Keratinocyte (primary cell): Measurements from ENCODE around the gene SLC26A2. TPM values are rescaled to one million over a fixed set of nuclear protein-coding genes. Genes with fewer than 3 reads are reported as not detected.

Source experiments
- DNase-seq: peaks from one replicate; pipeline ENCODE4 v3.0.0-alpha.2; 2011; ENCODE audit warnings: low read depth, missing footprints, low spot score
- FAIRE-seq: peaks from 2 replicates; lab custom pipeline; 2011; peaks lifted over from hg19 to GRCh38; lab: Jason Lieb, UNC
- H2AFZ ChIP-seq: 2 replicates; pipeline ENCODE4 v1.6.0; 2012; ENCODE audit warnings: low read length, control low read depth, inconsistent platforms; ENCODE audit not compliant: control insufficient read depth
- H3K27ac ChIP-seq: 2 replicates; pipeline ENCODE4 v1.5.1; 2011; ENCODE audit warnings: low read length; ENCODE audit not compliant: control insufficient read depth, insufficient read depth
- H3K27me3 ChIP-seq: 3 replicates; pipeline ENCODE4 v1.6.0; 2011; ENCODE audit warnings: low read length; ENCODE audit not compliant: control insufficient read depth, insufficient read depth; ENCODE audit errors: extremely low read depth
- H3K36me3 ChIP-seq, 2 experiments: 2 replicates in 1 of 2; 3 replicates in 1 of 2; pipeline ENCODE4 v1.5.1; 2011; ENCODE audit warnings: low read length in 2 of 2, mild to moderate bottlenecking in 1 of 2; ENCODE audit not compliant: control insufficient read depth in 2 of 2, insufficient read depth in 2 of 2; ENCODE audit errors: extremely low read depth in 1 of 2
- H3K4me1 ChIP-seq: 3 replicates; pipeline ENCODE4 v1.5.1; 2011; ENCODE audit warnings: low read length; ENCODE audit not compliant: control insufficient read depth, insufficient read depth; ENCODE audit errors: extremely low read depth
- H3K4me2 ChIP-seq: 3 replicates; pipeline ENCODE4 v1.6.0; 2011; ENCODE audit warnings: low read depth, low read length; ENCODE audit not compliant: control insufficient read depth, insufficient read depth; ENCODE audit errors: extremely low read depth
- H3K4me3 ChIP-seq, 3 experiments: fragments of 200-600 bp in 1 of 3; sonication (generic) in 1 of 3; 2 replicates in 2 of 3; 3 replicates in 1 of 3; pipeline ENCODE4 v1.5.1; 2011 to 2016; ENCODE audit warnings: low read length in 3 of 3, mild to moderate bottlenecking in 3 of 3, control low read depth in 2 of 3, inconsistent platforms in 1 of 3, low read depth in 1 of 3, mixed read lengths in 1 of 3, mixed run types in 1 of 3, moderate library complexity in 1 of 3; ENCODE audit not compliant: control insufficient read depth in 2 of 3, insufficient read depth in 2 of 3; ENCODE audit errors: extremely low read depth in 1 of 3
- H3K79me2 ChIP-seq: 2 replicates; pipeline ENCODE4 v1.6.0; 2012; ENCODE audit warnings: low read length; ENCODE audit not compliant: control insufficient read depth, insufficient read depth
- H3K9ac ChIP-seq: 3 replicates; pipeline ENCODE4 v1.6.0; 2011; ENCODE audit warnings: low read length; ENCODE audit not compliant: control insufficient read depth, insufficient read depth; ENCODE audit errors: extremely low read depth
- H3K9me1 ChIP-seq: 3 replicates; pipeline ENCODE4 v1.6.0; 2011; ENCODE audit warnings: low read length; ENCODE audit not compliant: control insufficient read depth, insufficient read depth; ENCODE audit errors: extremely low read depth
- H3K9me3 ChIP-seq: 2 replicates; pipeline ENCODE4 v1.5.1; 2012; ENCODE audit warnings: low read depth, low read length; ENCODE audit not compliant: control insufficient read depth
- H4K20me1 ChIP-seq: 3 replicates; pipeline ENCODE4 v1.6.0; 2011; ENCODE audit warnings: low read length; ENCODE audit not compliant: control insufficient read depth, insufficient read depth; ENCODE audit errors: extremely low read depth
- EZH2 ChIP-seq: IDR thresholded peaks from one replicate; pipeline ENCODE4 v1.6.1; 2012; ENCODE audit warnings: inconsistent platforms, mild to moderate bottlenecking, low read length, moderate library complexity
- dilution Hi-C: fragments of 300-500 bp; cut with MboI; formaldehyde crosslinking; loops from one replicate; pipeline ENCODE4 v1.7.0; 2020; ENCODE audit warnings: low sequenced_read_pairs; ENCODE audit not compliant: extremely low pct_ligation_motif_present
- polyA plus RNA-seq, 5 experiments: library from polyadenylated mRNA; depleted of rRNA in 3 of 5; stranded (reverse) in 3 of 5; stranded (forward) in 1 of 5; unstranded in 1 of 5; fragments of >200 nt; gene quantifications; 1 replicate in 1 of 5; 2 replicates in 3 of 5; 3 replicates in 1 of 5; pipeline versions ENCODE4 v1.2.1 to v1.2.3, GENCODE V29; 2011 to 2012; ENCODE audit warnings: missing spikeins in 2 of 5, low read depth in 1 of 5, low replicate concordance in 1 of 5
- TF ChIP-seq, protein P1 (sequence below), 3 experiments: IDR thresholded peaks in 1 of 3; conservative IDR thresholded peaks in 1 of 3; optimal IDR thresholded peaks in 1 of 3; 2 replicates in 2 of 3; 3 replicates in 1 of 3; pipeline versions ENCODE3 to v1.5.1; 2011; ENCODE audit warnings: low read length in 3 of 3, mild to moderate bottlenecking in 3 of 3, moderate library complexity in 2 of 3, control low read depth in 1 of 3, inconsistent platforms in 1 of 3; ENCODE audit not compliant: insufficient read depth in 2 of 3; ENCODE audit errors: extremely low read depth in 1 of 3

The SLC26A2 gene
- polyA plus RNA-seq, 1 donor (not counting 4 experiments of a cell fraction or from before 2014, with no cell fraction given), result 10.3 TPM

DNA sequence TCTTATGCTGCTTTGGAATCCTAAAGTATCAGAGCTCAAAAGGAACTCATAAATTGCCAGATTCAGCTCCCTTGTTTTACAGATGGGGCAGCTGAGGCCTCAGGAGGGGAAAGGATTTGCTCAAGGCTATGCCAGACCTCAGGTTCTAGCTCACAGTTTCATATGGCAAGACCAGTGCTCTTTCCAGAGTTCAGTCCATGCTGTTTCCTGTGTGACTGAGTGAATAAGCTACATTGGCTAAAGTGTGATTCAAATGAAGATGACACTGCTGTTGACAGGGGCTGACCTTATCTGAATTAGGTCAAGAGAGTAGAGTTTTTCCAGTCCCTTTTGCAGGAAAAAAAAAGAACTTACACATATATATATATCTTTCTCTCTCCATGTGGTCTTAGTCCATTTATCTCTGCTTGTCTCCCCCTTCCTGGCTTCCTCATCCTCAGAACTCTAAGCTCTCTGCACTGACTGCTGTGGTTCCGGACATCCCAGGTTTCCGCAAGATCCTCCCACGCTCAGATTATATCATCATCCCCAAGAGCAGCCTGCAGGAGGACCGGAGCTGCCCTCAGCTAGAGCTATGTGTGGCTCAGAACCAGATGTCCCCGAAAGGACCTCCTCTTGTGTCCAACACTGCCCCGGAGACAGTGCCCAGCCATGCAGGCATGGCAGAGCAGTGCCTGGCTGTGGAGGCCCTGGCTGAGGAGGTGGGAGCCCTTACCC, 49.3 kb downstream of the SLC26A2 start:
- no peaks in the 10 kb centered on the region for H3K27me3 ChIP-seq
- no peak overlapping the region for H2AFZ ChIP-seq
- dilution Hi-C loops, result no loop called here
- H3K27ac ChIP-seq, result no peak overlapping the region
- TF ChIP-seq, protein P1, sequence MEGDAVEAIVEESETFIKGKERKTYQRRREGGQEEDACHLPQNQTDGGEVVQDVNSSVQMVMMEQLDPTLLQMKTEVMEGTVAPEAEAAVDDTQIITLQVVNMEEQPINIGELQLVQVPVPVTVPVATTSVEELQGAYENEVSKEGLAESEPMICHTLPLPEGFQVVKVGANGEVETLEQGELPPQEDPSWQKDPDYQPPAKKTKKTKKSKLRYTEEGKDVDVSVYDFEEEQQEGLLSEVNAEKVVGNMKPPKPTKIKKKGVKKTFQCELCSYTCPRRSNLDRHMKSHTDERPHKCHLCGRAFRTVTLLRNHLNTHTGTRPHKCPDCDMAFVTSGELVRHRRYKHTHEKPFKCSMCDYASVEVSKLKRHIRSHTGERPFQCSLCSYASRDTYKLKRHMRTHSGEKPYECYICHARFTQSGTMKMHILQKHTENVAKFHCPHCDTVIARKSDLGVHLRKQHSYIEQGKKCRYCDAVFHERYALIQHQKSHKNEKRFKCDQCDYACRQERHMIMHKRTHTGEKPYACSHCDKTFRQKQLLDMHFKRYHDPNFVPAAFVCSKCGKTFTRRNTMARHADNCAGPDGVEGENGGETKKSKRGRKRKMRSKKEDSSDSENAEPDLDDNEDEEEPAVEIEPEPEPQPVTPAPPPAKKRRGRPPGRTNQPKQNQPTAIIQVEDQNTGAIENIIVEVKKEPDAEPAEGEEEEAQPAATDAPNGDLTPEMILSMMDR (optimal IDR thresholded peaks at IDR 0.05 in 1 of 3, IDR thresholded peaks at IDR 0.05 in 1 of 3, conservative IDR thresholded peaks at IDR 0.05 in 1 of 3; ENCODE audit: extremely low read depth in 1 of 3, insufficient read depth in 2 of 3, low read length in 3 of 3), result no peak
- TF ChIP-seq EZH2, result no peak
- H3K9me1 ChIP-seq, result peaks cover 6% of the 10 kb centered on the region
- no peak overlapping the region for H3K4me3 ChIP-seq
- FAIRE-seq (no peak), DNase-seq (no peak)
- no peaks in the 10 kb centered on the region for H3K9me3 ChIP-seq
- no peaks in the 10 kb centered on the region for H4K20me1 ChIP-seq
- peaks cover 35 to 54% of the 10 kb centered on the region in 2 experiments for H3K36me3 ChIP-seq
- no peak overlapping the region for H3K4me2 ChIP-seq
- H3K9ac ChIP-seq, result no peak overlapping the region
- H3K79me2 ChIP-seq, result peaks cover 47% of the 10 kb centered on the region
- peaks cover 3% of the 10 kb centered on the region for H3K4me1 ChIP-seq

DNA sequence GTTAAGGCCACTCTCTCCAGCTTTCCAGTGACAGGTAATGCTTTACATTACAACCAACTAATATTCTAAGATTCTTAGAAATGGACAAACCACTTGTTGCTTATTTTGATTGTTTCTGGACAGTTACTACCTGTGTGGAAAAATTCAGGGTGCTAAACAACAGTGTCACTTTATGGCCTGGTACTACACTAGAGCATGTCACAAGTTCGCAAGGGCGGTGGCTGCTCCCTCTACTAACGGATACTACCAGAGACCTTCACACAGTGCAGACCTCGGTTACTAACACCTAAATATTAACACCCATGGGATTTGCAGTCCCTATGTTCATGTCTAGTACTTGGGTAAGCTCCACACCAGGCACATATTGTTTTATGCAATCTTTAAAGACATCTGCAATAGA, 53.4 kb downstream of the SLC26A2 start:
- Histone ChIP-seq H3K9ac (no peak overlapping the region), H2AFZ (no peak overlapping the region), H3K79me2 (peaks cover 32% of the 10 kb centered on the region), H3K4me2 (no peak overlapping the region), H4K20me1 (no peaks in the 10 kb centered on the region), H3K27me3 (no peaks in the 10 kb centered on the region), H3K9me3 (peaks cover 8% of the 10 kb centered on the region), H3K4me1 (peaks cover 11% of the 10 kb centered on the region), H3K27ac (no peak overlapping the region), H3K36me3 (peaks cover 38 to 47% of the 10 kb centered on the region in 2 experiments), H3K9me1 (peaks cover 3% of the 10 kb centered on the region), H3K4me3 (no peak overlapping the region)
- TF ChIP-seq, protein P1 (optimal IDR thresholded peaks at IDR 0.05 in 1 of 3, IDR thresholded peaks at IDR 0.05 in 1 of 3, conservative IDR thresholded peaks at IDR 0.05 in 1 of 3; ENCODE audit: extremely low read depth in 1 of 3, insufficient read depth in 2 of 3, low read length in 3 of 3), result no peak
- no peak for TF ChIP-seq EZH2
- dilution Hi-C loops, result no loop called here
- DNase-seq, result no peak
- no peak for FAIRE-seq
